GM12878 (cell line): ENCODE data around the gene HNRNPU.

Source experiments
- ATF7 ChIP-seq: fragments of 450-650 bp; IDR thresholded peaks from 2 replicates; pipeline ENCODE4 v1.6.1; 2016; ENCODE audit warnings: low read depth, mild to moderate bottlenecking
- CHD4 ChIP-seq: fragments of 200-600 bp; sonication (generic); IDR thresholded peaks from 2 replicates; pipeline ENCODE4 v1.6.1; 2016; ENCODE audit warnings: mild to moderate bottlenecking
- CREM ChIP-seq: IDR thresholded peaks from 2 replicates; pipeline ENCODE4 v1.6.1; 2014; ENCODE audit warnings: antibody characterized with exemption, low read depth
- EZH2 ChIP-seq: IDR thresholded peaks from 2 replicates; pipeline ENCODE4 v1.6.1; 2012; ENCODE audit warnings: low read depth, mild to moderate bottlenecking, control low read depth, inconsistent platforms, low read length, borderline replicate concordance; ENCODE audit not compliant: control insufficient read depth
- NBN ChIP-seq: fragments of 450-650 bp; IDR thresholded peaks from 2 replicates; pipeline ENCODE4 v1.6.1; 2016
- SREBF2 ChIP-seq: IDR thresholded peaks from 2 replicates; pipeline ENCODE4 v1.6.1; 2012; ENCODE audit warnings: mild to moderate bottlenecking, low read length
- STAT3 ChIP-seq: IDR thresholded peaks from 2 replicates; pipeline ENCODE4 v1.6.1; 2011; ENCODE audit warnings: low read depth, low read length, improper control_type of control experiment
- YBX1 ChIP-seq: fragments of 450-650 bp; IDR thresholded peaks from 2 replicates; pipeline ENCODE4 v1.6.1; 2016; ENCODE audit warnings: antibody characterized with exemption
- TF ChIP-seq, protein P1 (sequence below), 3 experiments: IDR thresholded peaks in 2 of 3; conservative IDR thresholded peaks in 1 of 3; 2 replicates each; pipeline ENCODE4 v1.5.1; 2011; ENCODE audit warnings: low read depth in 3 of 3, low read length in 3 of 3, mild to moderate bottlenecking in 3 of 3, control low read depth in 2 of 3, moderate library complexity in 2 of 3, inconsistent platforms in 1 of 3, mixed read lengths in 1 of 3; ENCODE audit not compliant: control insufficient read depth in 2 of 3, insufficient read depth in 1 of 3; ENCODE audit errors: extremely low read depth in 1 of 3
- TF ChIP-seq, protein P2 (sequence below): fragments of 450-650 bp; IDR thresholded peaks from 2 replicates; pipeline ENCODE4 v1.6.1; 2017; ENCODE audit warnings: antibody characterized with exemption, mild to moderate bottlenecking, moderate library complexity

DNA sequence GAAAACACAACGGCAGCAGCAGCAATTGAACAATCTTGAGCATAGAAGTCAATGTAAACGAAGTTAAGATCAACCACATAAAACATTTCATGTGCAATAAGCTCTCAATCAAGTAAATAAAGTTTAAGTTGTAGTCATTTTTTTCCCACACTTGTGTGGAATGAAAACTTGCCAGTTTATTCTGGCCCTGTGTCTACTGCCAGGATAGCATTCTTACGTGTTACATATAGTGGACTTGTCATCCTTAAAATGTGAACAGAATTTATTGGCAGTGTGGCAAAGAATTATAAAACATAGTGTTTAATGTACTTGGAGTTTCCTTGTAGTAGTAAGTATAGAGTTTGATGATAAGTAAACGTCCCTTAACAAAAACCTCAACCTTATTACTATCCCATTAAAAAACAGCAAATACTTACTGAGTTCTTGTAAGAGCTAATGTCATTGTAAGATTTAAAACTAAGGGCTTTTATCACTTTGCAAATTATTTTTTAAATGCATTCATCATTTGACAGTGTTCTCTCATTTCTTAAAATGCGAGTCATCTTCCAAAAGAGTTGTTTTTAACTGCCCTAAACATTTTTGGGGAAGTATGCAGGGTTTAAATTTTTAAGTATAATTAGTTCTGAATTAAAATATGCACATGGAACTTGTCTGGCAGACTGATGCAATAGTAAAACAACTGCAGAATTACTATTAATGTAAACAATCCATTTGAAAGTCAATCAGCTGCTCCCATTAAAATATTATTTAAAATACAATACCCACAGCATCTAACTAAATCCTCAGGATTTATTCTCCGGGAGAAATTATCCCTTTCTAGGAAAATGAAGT lies 21.0 kb downstream of the HNRNPU start:
- TF ChIP-seq YBX1 (no peak), SREBF2 (no peak), CREM (no peak), NBN (no peak), STAT3 (no peak), EZH2 (no peak), ATF7 (no peak), CHD4 (no peak)
- TF ChIP-seq, protein P1, sequence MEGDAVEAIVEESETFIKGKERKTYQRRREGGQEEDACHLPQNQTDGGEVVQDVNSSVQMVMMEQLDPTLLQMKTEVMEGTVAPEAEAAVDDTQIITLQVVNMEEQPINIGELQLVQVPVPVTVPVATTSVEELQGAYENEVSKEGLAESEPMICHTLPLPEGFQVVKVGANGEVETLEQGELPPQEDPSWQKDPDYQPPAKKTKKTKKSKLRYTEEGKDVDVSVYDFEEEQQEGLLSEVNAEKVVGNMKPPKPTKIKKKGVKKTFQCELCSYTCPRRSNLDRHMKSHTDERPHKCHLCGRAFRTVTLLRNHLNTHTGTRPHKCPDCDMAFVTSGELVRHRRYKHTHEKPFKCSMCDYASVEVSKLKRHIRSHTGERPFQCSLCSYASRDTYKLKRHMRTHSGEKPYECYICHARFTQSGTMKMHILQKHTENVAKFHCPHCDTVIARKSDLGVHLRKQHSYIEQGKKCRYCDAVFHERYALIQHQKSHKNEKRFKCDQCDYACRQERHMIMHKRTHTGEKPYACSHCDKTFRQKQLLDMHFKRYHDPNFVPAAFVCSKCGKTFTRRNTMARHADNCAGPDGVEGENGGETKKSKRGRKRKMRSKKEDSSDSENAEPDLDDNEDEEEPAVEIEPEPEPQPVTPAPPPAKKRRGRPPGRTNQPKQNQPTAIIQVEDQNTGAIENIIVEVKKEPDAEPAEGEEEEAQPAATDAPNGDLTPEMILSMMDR (IDR thresholded peaks at IDR 0.05 in 2 of 3, conservative IDR thresholded peaks at IDR 0.05 in 1 of 3; ENCODE audit: control insufficient read depth in 2 of 3, extremely low read depth in 1 of 3, insufficient read depth in 1 of 3, low read depth in 3 of 3, low read length in 3 of 3): no peak
- TF ChIP-seq, protein P2, sequence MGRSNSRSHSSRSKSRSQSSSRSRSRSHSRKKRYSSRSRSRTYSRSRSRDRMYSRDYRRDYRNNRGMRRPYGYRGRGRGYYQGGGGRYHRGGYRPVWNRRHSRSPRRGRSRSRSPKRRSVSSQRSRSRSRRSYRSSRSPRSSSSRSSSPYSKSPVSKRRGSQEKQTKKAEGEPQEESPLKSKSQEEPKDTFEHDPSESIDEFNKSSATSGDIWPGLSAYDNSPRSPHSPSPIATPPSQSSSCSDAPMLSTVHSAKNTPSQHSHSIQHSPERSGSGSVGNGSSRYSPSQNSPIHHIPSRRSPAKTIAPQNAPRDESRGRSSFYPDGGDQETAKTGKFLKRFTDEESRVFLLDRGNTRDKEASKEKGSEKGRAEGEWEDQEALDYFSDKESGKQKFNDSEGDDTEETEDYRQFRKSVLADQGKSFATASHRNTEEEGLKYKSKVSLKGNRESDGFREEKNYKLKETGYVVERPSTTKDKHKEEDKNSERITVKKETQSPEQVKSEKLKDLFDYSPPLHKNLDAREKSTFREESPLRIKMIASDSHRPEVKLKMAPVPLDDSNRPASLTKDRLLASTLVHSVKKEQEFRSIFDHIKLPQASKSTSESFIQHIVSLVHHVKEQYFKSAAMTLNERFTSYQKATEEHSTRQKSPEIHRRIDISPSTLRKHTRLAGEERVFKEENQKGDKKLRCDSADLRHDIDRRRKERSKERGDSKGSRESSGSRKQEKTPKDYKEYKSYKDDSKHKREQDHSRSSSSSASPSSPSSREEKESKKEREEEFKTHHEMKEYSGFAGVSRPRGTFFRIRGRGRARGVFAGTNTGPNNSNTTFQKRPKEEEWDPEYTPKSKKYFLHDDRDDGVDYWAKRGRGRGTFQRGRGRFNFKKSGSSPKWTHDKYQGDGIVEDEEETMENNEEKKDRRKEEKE: no peak
